B cell (primary cell): ENCODE results near the gene LSM7.

Experiments
- CTCF ChIP-seq: fragments of 200-600 bp; IDR thresholded peaks from one replicate; pipeline ENCODE4 v1.8.0; 2022; ENCODE audit warnings: antibody characterized with exemption, mild to moderate bottlenecking
- EZH2 ChIP-seq: IDR thresholded peaks from 2 replicates; pipeline ENCODE4 v1.6.1; 2012; ENCODE audit warnings: borderline replicate concordance, low read depth, mild to moderate bottlenecking, moderate library complexity, low read length; ENCODE audit not compliant: insufficient read depth, poor library complexity, severe bottlenecking

- TF ChIP-seq EZH2 (no peak), CTCF (no peak)
Measured at GRCh38 chr19:2363419-2363818, 35.0 kb upstream of the LSM7 start.
